ENCODE measurements around the gene ANKRD13D. TPM values are rescaled to one million over a fixed set of nuclear protein-coding genes. Genes with fewer than 3 reads are reported as not detected.

ANKRD13D gene
- total RNA-seq, 1 donor from 2014 or later, result 62.9 TPM

DNA sequence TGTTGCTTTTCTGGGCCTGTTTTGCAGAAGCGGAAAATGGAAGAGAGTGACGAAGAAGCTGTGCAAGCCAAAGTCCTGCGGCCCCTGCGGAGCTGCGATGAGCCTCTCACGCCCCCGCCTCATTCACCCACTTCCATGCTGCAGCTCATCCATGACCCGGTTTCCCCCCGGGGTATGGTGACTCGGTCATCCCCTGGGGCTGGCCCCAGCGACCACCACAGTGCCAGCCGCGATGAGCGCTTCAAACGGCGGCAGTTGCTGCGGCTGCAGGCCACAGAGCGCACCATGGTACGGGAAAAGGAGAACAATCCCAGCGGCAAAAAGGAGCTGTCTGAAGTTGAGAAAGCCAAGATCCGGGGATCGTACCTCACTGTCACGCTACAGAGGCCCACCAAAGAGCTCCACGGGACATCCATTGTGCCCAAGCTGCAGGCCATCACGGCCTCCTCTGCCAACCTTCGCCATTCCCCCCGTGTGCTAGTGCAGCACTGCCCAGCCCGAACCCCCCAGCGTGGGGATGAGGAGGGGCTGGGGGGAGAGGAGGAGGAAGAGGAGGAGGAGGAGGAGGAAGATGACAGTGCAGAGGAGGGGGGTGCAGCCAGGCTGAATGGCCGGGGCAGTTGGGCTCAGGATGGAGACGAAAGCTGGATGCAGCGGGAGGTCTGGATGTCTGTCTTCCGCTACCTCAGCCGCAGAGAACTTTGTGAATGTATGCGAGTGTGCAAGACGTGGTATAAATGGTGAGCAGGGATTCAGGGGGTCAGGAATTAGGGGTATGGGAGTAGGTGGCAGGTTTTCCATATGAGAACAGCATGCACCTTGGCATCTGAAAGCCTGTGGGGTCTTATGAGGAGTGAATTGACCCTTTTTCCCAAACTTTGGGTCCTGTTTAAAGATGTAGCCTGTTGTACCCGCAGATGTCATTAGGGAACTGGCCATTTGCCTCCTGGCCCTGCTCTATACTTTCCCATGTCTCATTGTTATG lies 38.8 kb upstream of the ANKRD13D start:
- Histone ChIP-seq H3K27me3 (no peaks in the 10 kb centered on the region), H3K9me3 (no peaks in the 10 kb centered on the region), H3K4me3 (no peak overlapping the region), H3K27ac (no peak overlapping the region), H3K36me3 (peaks cover 0 to 99% of the 10 kb centered on the region in 2 donors), H3K4me1 (peaks cover 35% of the 10 kb centered on the region)
- no peak for DNase-seq (ENCODE audit: extremely low spot score in 2 of 2)
- TF ChIP-seq POLR2A (IDR thresholded peaks at IDR 0.05) (no peak), POLR2AphosphoS5 (IDR thresholded peaks at IDR 0.05; ENCODE audit: insufficient read depth in 1 of 2, low read depth in 1 of 2) (no peak)
- TF ChIP-seq, protein P1, sequence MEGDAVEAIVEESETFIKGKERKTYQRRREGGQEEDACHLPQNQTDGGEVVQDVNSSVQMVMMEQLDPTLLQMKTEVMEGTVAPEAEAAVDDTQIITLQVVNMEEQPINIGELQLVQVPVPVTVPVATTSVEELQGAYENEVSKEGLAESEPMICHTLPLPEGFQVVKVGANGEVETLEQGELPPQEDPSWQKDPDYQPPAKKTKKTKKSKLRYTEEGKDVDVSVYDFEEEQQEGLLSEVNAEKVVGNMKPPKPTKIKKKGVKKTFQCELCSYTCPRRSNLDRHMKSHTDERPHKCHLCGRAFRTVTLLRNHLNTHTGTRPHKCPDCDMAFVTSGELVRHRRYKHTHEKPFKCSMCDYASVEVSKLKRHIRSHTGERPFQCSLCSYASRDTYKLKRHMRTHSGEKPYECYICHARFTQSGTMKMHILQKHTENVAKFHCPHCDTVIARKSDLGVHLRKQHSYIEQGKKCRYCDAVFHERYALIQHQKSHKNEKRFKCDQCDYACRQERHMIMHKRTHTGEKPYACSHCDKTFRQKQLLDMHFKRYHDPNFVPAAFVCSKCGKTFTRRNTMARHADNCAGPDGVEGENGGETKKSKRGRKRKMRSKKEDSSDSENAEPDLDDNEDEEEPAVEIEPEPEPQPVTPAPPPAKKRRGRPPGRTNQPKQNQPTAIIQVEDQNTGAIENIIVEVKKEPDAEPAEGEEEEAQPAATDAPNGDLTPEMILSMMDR (IDR thresholded peaks at IDR 0.05), result no peak
- intact Hi-C loops (cut with DNase I), result no loop called here

DNA sequence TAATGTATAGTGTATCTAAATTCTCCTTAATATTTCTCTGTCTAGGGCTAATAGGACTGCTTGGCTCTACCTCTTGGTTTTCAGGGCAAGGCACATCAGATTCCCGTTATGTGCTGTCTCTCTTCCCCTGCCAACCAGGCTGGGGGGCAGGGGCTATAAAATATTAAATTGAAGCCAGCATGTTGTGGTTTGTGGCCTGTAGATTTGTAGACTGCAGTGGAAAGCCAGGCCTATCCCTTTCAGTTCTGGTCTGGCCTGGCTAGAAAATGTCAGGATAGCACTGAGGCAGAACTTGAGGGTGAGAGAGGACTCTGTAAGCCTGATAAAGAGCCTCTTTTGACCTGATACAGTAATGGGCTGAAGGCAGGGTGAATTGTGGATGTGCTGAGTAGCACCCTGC lies 37.3 kb upstream of the ANKRD13D start:
- Histone ChIP-seq H3K27ac (no peak overlapping the region), H3K4me1 (peaks cover 35% of the 10 kb centered on the region), H3K36me3 (peaks cover 0 to 92% of the 10 kb centered on the region in 2 donors), H3K4me3 (no peak overlapping the region), H3K9me3 (no peaks in the 10 kb centered on the region), H3K27me3 (no peaks in the 10 kb centered on the region)
- intact Hi-C loops (cut with DNase I), result no loop called here
- DNase-seq (ENCODE audit: extremely low spot score in 2 of 2), result no peak
- TF ChIP-seq POLR2A (IDR thresholded peaks at IDR 0.05) (no peak), POLR2AphosphoS5 (IDR thresholded peaks at IDR 0.05; ENCODE audit: insufficient read depth in 1 of 2, low read depth in 1 of 2) (no peak)
- TF ChIP-seq, protein P1 (IDR thresholded peaks at IDR 0.05), result no peak

DNA sequence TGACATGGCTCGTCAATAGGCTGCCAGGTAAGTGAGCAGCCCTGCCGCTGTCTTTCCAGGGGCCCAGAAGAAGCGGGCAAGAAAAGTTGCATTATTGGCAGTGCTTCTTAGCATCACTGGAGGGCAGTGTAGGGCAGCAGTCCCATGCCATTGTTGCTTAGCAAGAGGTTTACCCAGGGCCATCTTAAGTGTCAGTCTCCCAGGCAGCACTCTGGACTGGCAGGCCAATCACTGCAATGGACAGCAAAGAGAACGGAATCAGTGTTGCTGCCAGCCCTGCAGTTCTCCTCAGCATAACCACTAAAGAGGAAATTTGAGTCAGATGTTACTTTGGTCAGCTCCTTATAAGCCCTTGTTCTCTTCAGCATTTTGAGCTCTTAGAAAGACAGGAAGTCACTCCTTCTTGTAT lies 36.3 kb upstream of the ANKRD13D start:
- TF ChIP-seq POLR2A (IDR thresholded peaks at IDR 0.05), result no peak
- TF ChIP-seq, protein P1 (IDR thresholded peaks at IDR 0.05), result no peak
- TF ChIP-seq POLR2AphosphoS5 (IDR thresholded peaks at IDR 0.05; ENCODE audit: insufficient read depth in 1 of 2, low read depth in 1 of 2), result no peak
- intact Hi-C loops (cut with DNase I), result no loop called here
- Histone ChIP-seq H3K4me1 (peaks cover 35% of the 10 kb centered on the region), H3K27ac (no peak overlapping the region), H3K9me3 (no peaks in the 10 kb centered on the region), H3K27me3 (no peaks in the 10 kb centered on the region), H3K4me3 (no peak overlapping the region), H3K36me3 (peaks cover 0 to 83% of the 10 kb centered on the region in 2 donors)
- DNase-seq (ENCODE audit: extremely low spot score in 2 of 2), result peak in 1 of 2 donors; percentile 81

DNA sequence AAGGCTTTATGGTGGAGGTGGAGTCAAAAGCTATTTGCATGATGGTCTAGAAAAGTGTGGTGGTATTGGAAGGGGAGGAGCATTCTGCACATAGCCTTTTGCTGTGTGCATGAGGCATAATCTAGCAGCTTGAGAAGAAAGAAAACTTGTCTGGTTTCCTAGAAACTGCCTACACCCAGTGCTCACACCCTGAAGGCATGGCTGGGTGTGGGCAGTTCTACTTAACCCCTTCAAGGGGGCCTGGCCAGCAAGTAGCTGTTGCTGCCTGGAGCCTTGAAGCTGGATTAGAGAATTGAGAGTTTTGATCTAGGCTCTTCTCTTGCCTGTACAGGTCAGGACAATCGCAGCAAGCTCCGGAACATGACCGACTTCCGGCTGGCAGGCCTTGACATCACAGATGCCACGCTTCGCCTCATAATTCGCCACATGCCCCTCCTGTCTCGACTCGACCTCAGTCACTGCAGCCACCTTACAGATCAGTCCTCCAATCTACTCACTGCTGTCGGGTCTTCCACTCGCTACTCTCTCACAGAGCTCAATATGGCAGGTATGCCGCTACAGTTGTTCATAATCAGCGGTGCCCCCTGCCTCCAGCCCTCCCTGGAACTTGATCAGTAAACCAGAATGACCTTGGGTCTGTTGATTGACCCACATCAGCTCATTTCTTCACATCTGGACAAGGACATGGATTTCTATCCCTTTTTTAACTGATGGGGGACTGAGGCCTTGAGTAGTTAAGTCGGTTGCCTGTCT lies 35.1 kb upstream of the ANKRD13D start:
- TF ChIP-seq POLR2A (IDR thresholded peaks at IDR 0.05) (no peak), POLR2AphosphoS5 (IDR thresholded peaks at IDR 0.05; ENCODE audit: insufficient read depth in 1 of 2, low read depth in 1 of 2) (no peak)
- TF ChIP-seq, protein P1 (IDR thresholded peaks at IDR 0.05), result no peak
- Histone ChIP-seq H3K36me3 (peaks cover 0 to 71% of the 10 kb centered on the region in 2 donors), H3K4me1 (peaks cover 31% of the 10 kb centered on the region), H3K27ac (peak overlapping the region; percentile 9), H3K27me3 (no peaks in the 10 kb centered on the region), H3K4me3 (no peak overlapping the region), H3K9me3 (no peaks in the 10 kb centered on the region)
- intact Hi-C loops (cut with DNase I), result no loop called here
- no peak for DNase-seq (ENCODE audit: extremely low spot score in 2 of 2)
